ENCODE results near the gene MAPK8.

DNA sequence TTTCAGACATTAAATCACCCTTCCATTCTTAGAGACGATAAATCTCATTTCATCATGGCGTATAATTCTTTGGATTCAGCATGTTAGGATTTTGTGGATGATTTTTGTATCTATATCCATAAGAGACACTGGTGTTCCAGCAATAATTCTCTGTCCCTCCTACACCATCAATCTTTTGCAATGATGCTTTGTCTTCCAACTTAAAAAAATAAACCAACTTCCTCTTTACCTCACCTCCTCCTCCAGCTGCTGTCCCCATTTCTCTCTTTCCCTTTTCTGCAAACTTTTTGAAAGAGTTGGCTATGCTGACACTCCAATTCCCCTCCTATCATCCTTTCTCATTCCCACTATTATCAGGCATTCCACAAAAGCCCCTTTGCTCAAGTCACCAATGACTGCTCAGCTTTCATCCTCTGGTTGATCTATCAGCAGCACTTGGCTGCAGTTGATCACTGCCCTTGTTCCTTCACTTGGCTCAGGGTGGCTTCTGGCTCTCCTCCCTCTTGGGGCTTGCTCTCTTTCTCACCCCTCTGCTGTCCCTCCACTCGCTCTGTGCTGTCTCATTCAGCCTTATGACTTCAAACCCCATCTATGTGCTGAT lies 168.4 kb downstream of the MAPK8 start:
- TF ChIP-seq, protein P1, sequence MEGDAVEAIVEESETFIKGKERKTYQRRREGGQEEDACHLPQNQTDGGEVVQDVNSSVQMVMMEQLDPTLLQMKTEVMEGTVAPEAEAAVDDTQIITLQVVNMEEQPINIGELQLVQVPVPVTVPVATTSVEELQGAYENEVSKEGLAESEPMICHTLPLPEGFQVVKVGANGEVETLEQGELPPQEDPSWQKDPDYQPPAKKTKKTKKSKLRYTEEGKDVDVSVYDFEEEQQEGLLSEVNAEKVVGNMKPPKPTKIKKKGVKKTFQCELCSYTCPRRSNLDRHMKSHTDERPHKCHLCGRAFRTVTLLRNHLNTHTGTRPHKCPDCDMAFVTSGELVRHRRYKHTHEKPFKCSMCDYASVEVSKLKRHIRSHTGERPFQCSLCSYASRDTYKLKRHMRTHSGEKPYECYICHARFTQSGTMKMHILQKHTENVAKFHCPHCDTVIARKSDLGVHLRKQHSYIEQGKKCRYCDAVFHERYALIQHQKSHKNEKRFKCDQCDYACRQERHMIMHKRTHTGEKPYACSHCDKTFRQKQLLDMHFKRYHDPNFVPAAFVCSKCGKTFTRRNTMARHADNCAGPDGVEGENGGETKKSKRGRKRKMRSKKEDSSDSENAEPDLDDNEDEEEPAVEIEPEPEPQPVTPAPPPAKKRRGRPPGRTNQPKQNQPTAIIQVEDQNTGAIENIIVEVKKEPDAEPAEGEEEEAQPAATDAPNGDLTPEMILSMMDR (conservative IDR thresholded peaks at IDR 0.05; ENCODE audit: low read length), result no peak
- TF ChIP-seq EZH2phosphoT487 (IDR thresholded peaks at IDR 0.05; ENCODE audit: borderline replicate concordance, low read depth, low read length), result no peak

Measured in OCI-LY7 (cell line).